ENCODE results near the gene ABHD16B. TPM values are rescaled to one million over a fixed set of nuclear protein-coding genes. Genes with fewer than 3 reads are reported as not detected.

The ABHD16B gene
- total and polyA plus RNA-seq, 2 of the 13 experiments (the other 11 are each of a cell fraction or from before 2014, with no cell fraction given) = not detected

- TF ChIP-seq ZNF160 (CRISPR knock-in tag; IDR thresholded peaks at IDR 0.05) (no peak; the same call in 1 of the 2 replicates), CCDC6 (CRISPR knock-in tag; IDR thresholded peaks at IDR 0.05) (no peak), CBX1 (IDR thresholded peaks at IDR 0.05; ENCODE audit: low read depth) (peak; percentile 57), ZNF550 (CRISPR knock-in tag; IDR thresholded peaks at IDR 0.05; ENCODE audit: borderline replicate concordance) (no peak), ZNF441 (CRISPR knock-in tag; IDR thresholded peaks at IDR 0.05; ENCODE audit: borderline replicate concordance) (peak; percentile 78), AKAP8 (CRISPR knock-in tag; IDR thresholded peaks at IDR 0.05) (peak; percentile 99), ZNF256 (CRISPR knock-in tag; conservative IDR thresholded peaks at IDR 0.05) (no peak), RFXANK (CRISPR knock-in tag; IDR thresholded peaks at IDR 0.05) (0 out of 2 replicates have a peak, but pooled peaks have one; percentile 46), NFIC (IDR thresholded peaks at IDR 0.05; ENCODE audit: low read length) (no peak), MBD4 (IDR thresholded peaks at IDR 0.05; ENCODE audit: borderline replicate concordance, low read length) (no peak), LCORL (IDR thresholded peaks at IDR 0.05) (no peak), LCORL (CRISPR knock-in tag; IDR thresholded peaks at IDR 0.05) (peak; percentile 91), ZMAT3 (CRISPR knock-in tag; conservative IDR thresholded peaks at IDR 0.05) (peak; percentile 54; the same call in 1 of the 2 replicates), ZNF792 (CRISPR knock-in tag; IDR thresholded peaks at IDR 0.05) (0 out of 2 replicates have a peak, but pooled peaks have one; percentile 62), DMTF1 (CRISPR knock-in tag; IDR thresholded peaks at IDR 0.05) (no peak), ZFP37 (CRISPR knock-in tag; IDR thresholded peaks at IDR 0.05; ENCODE audit: borderline replicate concordance) (0 out of 2 replicates have a peak, but pooled peaks have one; percentile 18), ZKSCAN8 (CRISPR knock-in tag; IDR thresholded peaks at IDR 0.05; ENCODE audit: borderline replicate concordance) (peak; percentile 47; the same call in 1 of the 2 replicates), ZNF615 (CRISPR knock-in tag; IDR thresholded peaks at IDR 0.05; ENCODE audit: borderline replicate concordance) (no peak), STAG1 (CRISPR knock-in tag; IDR thresholded peaks at IDR 0.05) (no peak), RCOR2 (CRISPR knock-in tag; IDR thresholded peaks at IDR 0.05) (peak; percentile 64; the same call in 1 of the 2 replicates), PAWR (CRISPR knock-in tag; IDR thresholded peaks at IDR 0.05; ENCODE audit: borderline replicate concordance) (no peak), TRAFD1 (CRISPR knock-in tag; IDR thresholded peaks at IDR 0.05; ENCODE audit: borderline replicate concordance) (no peak), NR2F2 (IDR thresholded peaks at IDR 0.05; ENCODE audit: borderline replicate concordance, low read depth) (no peak), TERF1 (CRISPR knock-in tag; IDR thresholded peaks at IDR 0.05) (no peak), FLYWCH1 (CRISPR knock-in tag; IDR thresholded peaks at IDR 0.05) (no peak)
- TF ChIP-seq, protein P1, sequence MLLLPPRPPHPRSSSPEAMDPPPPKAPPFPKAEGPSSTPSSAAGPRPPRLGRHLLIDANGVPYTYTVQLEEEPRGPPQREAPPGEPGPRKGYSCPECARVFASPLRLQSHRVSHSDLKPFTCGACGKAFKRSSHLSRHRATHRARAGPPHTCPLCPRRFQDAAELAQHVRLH (CRISPR knock-in tag; IDR thresholded peaks at IDR 0.05; ENCODE audit: borderline replicate concordance, low read depth) = peak; percentile 84
Measured at GRCh38 chr20:63894358-63895201, 33.3 kb downstream of the ABHD16B start, which contains the start of gene DNAJC5 (continued).

Data from HepG2 (cell line).